Stimulated activated CD8-positive, alpha-beta memory T cell treated with anti-CD3 and anti-CD28 coated beads, Interleukin-12 subunit alpha, Interleukin-12 subunit beta, amount 100 ng/mL, for 24 hours (primary cell): Measurements from ENCODE around the gene ELMOD2.
"Not testable (repeated sequence)": the region's sequence is repeated elsewhere in the genome, so short reads cannot be mapped to it uniquely, and the experiment has no call there.

Source experiments
- DNase-seq: peaks from one replicate; pipeline ENCODE4 v3.0.0-alpha.2; 2020; ENCODE audit errors: extremely low read depth

The ELMOD2 gene, protein sequence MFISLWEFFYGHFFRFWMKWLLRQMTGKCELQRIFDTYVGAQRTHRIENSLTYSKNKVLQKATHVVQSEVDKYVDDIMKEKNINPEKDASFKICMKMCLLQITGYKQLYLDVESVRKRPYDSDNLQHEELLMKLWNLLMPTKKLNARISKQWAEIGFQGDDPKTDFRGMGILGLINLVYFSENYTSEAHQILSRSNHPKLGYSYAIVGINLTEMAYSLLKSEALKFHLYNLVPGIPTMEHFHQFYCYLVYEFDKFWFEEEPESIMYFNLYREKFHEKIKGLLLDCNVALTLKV

GRCh38 chr4:140523857-140524742 lies at the start of gene ELMOD2:
TSS of gene ELMOD2 (plus strand) at chr4:140524168. CDS start at chr4:140525429, 1,261 bp downstream.
- DNase-seq, result peak; percentile 98

GRCh38 chr4:140483445-140483844 lies 40.5 kb upstream of the ELMOD2 start:
- DNase-seq, result no peak

- DNase-seq, result no peak
These were observed 38.0 kb upstream of the ELMOD2 start for GRCh38 chr4:140485939-140486338.

- DNase-seq, result no peak
These were observed 26.6 kb upstream of the ELMOD2 start for GRCh38 chr4:140497405-140497746.

- no peak for DNase-seq
These were observed 26.0 kb upstream of the ELMOD2 start, which contains the start of gene MGAT4D for GRCh38 chr4:140497747-140498636. TSS of gene MGAT4D (minus strand) at chr4:140498293. CDS start at chr4:140498222, 71 bp downstream.

DNA sequence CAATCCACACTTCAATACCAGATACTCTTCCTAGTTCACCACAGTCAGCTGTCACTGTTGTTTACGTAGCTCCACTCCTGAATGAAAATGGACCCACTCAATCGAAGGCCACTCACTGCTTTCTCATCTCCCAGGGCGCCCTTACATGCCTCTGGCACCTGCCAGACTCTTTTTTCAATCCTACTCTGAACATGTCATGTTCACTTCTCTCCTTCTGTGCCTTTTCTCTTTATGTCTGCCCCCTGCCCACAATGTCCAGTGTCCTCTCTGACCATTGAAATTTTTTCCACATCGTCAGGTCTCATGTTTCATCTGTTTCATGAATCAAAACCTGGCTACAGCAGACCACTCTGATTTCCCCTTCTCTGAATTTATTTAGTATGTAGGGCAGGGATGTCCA lies 24.6 kb upstream of the ELMOD2 start:
- DNase-seq, result no peak

- no peak for DNase-seq
These were observed 19.7 kb upstream of the ELMOD2 start for GRCh38 chr4:140504261-140504660.

DNA sequence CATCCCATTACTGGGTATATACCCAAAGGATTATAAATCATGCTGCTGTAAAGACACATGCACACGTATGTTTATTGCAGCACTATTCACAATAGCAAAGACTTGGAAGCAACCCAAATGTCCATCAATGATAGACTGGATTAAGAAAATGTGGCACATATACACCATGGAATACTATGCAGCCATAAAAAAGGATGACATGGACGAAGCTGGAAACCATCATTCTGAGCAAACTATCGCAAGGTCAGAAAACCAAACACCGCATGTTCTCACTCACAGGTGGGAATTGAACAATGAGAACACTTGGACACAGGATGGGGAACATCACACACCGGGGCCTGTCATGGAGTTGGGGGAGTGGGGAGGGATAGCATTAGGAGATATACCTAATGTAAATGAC lies 10.2 kb upstream of the ELMOD2 start:
- DNase-seq, result not testable (repeated sequence)

GRCh38 chr4:140515423-140515822 lies 8.5 kb upstream of the ELMOD2 start:
- DNase-seq, result no peak

GRCh38 chr4:140523370-140523856 lies 555 bp upstream of the ELMOD2 start:
- no peak for DNase-seq

GRCh38 chr4:140529434-140529833 lies 5.5 kb downstream of the ELMOD2 start:
- no peak for DNase-seq

DNA sequence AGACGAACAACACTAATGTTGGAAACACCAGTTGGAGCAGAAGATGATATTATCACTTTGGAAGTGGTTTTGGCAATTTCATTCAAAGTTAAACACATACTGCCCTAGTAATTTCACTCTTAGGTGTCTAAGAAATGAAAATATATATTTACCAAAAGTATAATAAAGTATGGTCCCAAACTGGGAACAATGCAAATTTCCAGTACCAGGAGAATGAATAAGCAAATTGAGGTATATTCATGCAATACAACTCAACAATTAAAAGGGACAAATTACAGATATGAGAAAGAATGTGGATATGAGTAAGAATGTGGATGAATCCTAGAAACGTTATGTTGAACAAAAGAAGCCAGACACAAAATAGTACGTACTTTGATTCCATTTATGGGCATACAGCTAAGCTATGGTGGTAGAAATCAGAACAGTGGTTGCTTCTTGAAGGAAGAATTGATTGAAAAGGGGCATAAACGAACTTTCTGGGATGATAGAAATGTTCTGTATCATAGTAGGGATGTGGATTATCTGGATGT lies 10.0 kb downstream of the ELMOD2 start:
- no peak for DNase-seq

DNA sequence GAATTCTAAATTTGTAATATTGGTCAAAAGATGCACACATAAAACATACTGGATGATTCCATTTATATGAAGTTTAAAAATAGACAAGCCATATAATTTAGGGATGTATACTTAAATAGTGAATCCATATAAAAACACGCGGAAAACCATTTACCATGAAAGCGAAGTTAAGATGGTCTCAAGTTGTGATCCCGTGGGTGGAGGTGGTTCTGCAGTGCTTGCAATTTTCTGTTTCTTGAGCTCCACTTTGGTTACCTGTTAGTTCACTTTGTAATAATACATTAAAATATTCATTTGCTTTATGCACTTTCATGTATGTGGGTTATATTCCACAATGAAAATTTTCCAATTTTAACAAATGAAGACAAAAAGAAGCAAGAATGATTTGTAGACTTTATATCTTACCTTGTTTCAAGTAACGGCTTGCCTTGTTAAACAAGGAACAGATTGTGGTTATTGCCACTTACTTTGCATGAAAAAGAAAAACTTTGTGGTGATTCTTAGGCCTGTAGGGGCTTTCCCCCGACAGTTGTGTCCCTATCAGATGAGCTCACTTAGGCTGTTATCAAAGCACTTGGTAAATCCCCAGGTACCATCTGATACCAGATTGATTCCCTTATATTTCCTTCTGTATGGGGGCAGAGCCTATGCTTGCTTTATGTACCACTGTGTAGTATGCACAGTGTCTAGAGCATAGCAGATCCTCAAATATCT lies 32.6 kb downstream of the ELMOD2 start:
- no peak for DNase-seq

DNA sequence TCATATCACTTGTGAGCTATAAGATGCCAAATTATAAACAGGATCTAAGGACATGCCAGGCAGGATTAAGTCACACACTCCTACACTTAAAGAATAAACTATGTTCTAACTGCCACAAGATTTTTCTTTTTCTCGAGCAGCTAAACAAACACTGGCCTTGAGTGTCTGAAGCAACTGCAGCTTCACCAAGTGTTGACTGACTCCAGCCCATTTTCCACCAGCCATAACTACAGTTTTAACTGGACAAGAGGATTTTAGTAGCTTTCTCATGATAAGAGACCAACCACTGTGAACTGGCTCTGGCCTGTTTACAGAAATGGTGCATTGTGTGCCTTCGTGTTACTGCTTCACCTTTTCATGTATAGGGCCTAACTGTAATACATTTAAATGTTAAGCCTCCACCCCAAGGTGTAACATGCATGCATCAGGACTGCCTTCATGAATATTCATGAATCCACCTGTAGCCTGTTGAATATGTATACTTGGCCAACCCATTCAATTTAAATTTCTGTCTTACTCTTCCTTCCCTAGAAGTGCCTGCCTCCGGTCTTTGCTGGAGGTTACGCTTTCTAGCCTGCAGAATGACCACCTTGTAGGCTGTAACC lies 34.0 kb downstream of the ELMOD2 start:
- no peak for DNase-seq

DNA sequence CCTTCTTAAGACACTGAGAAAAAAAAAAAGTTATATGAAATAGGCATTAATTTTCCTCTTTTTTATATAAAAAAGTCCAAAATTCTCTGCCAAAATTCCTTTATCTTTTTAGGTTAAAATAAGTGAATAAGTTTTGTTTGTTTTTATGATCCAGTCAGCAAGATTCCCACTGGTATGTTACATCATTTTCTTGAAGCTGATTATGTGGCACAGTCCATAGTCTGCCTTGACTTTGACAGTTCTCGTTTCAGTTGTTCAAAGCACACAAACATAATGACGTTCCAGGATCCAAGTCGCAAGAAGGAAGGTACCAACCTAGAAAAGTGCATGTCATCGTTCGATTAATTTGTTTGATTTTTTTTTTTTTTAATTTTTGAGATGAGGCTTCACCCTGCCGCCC lies 35.7 kb downstream of the ELMOD2 start:
- DNase-seq, result no peak

DNA sequence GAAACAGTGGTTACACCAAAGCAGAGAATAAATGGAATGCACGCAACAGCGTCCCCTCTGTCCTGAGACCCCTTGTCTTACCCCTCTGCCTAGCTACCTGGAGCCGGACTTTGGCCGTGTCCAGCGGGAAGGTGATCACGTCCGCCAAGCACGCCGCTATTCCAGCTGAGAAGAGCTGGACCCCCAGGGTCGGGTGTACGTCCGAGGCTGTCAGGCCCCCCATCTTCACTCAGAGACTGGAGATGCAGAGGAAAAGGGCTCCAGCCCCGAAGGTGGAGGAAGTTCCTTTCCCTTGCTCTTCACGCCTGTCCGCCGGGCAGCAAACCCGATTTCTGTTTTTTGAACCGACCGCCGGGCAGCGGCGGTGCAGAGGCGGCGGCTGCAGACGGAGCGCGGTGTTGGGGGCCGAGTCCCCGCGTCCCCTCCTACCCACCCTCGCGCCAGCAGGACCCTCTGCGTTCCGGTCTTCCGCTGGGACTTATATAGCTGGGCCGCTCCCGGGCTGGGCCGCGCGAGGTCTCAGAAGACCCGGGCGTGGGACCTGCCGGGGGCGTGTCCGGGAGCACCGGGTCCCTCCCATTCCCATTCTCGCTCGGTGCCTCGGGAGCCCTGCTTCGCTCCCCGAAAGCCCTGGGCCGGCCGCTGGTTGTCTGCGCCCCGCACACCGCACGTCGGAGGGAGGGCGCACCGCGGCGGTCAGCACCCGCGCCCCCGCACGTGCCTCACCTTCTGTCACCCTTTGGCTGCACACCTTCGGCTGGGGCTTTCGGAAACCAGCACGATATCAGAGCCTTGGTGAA lies 44.7 kb downstream of the ELMOD2 start, which contains the start of gene UCP1:
UCP1 (minus strand) TSS at position 455 of the 800 bp plus-strand sequence; CDS start at position 223, 232 bp downstream.
- DNase-seq, result no peak

DNA sequence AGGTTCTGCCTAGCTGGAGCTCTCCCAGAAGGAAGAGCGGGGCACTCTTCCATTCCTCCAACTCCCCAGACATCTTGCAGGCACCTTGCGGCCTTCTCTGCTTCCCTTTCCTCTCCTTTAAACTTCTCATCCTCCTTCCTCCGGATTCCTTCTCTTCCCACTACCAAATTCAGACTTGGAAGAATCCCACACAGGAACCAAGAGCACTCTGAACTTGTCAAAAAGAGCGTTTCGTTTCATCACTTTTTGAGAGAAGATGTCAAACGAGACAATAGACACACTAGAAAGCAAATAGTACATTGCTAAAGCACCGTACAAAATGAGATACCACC lies 45.3 kb downstream of the ELMOD2 start:
- no peak for DNase-seq

- no peak for DNase-seq
These were observed 47.7 kb downstream of the ELMOD2 start for GRCh38 chr4:140571620-140572019.

DNA sequence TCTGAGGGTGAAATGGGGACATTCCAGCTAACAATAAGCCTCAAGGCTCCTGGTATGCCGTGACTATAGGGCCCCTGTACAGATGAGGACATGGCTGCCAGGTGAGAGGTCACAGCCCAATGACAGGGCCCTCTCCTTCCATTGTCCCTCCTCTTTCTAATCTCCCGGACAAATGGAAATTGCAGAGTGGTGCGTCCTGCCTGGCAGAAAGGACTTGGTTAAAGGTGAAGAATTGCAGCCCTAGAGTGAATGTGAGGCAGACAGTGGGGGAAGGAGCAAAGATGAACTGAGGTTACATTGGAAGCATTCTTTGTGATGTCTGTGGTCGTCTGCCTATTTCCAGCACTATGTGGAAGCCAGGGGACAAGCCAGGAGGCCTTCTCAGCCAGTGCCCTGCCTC lies 51.5 kb downstream of the ELMOD2 start:
- DNase-seq, result no peak

DNA sequence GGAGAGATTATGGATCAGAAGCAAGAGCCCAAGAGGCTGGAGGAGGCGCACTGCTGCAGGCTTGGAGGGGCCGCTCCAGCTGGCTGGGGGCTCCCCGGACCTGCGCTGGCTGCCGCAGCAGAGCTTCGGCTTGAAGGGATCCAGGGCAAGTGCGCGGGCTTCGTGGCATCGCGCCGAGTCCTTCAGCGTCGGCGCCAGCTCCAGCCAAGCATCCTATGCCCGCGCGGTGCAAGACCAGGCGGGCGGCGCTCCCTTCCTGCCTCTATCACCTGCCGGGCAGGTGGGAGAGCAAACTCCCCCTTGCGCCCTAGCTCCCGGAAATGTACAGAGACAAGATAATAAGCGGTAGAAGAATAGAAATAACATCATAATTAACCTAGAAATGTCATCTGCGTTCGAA lies 55.3 kb downstream of the ELMOD2 start:
- DNase-seq, result no peak
